DND-41 (cell line): ENCODE results near the gene TRUB2.

Source experiments
- CTCF ChIP-seq: IDR thresholded peaks from 2 replicates; pipeline ENCODE4 v1.5.1; 2012; ENCODE audit warnings: borderline replicate concordance, low read length, moderate library complexity, mild to moderate bottlenecking; ENCODE audit not compliant: poor library complexity, severe bottlenecking; ENCODE audit errors: extremely low read depth
- EZH2 ChIP-seq: IDR thresholded peaks from 3 replicates; pipeline ENCODE4 v1.6.1; 2012; ENCODE audit warnings: borderline replicate concordance, low read depth, mild to moderate bottlenecking, moderate library complexity, low read length, inconsistent platforms; ENCODE audit not compliant: severe bottlenecking

GRCh38 chr9:128316421-128316820 lies 5.8 kb downstream of the TRUB2 start:
- TF ChIP-seq CTCF (no peak), EZH2 (no peak)
